Measurements from ENCODE around the gene FAM120B. TPM values are rescaled to one million over a fixed set of nuclear protein-coding genes. Genes with fewer than 3 reads are reported as not detected.

Gene FAM120B, protein sequence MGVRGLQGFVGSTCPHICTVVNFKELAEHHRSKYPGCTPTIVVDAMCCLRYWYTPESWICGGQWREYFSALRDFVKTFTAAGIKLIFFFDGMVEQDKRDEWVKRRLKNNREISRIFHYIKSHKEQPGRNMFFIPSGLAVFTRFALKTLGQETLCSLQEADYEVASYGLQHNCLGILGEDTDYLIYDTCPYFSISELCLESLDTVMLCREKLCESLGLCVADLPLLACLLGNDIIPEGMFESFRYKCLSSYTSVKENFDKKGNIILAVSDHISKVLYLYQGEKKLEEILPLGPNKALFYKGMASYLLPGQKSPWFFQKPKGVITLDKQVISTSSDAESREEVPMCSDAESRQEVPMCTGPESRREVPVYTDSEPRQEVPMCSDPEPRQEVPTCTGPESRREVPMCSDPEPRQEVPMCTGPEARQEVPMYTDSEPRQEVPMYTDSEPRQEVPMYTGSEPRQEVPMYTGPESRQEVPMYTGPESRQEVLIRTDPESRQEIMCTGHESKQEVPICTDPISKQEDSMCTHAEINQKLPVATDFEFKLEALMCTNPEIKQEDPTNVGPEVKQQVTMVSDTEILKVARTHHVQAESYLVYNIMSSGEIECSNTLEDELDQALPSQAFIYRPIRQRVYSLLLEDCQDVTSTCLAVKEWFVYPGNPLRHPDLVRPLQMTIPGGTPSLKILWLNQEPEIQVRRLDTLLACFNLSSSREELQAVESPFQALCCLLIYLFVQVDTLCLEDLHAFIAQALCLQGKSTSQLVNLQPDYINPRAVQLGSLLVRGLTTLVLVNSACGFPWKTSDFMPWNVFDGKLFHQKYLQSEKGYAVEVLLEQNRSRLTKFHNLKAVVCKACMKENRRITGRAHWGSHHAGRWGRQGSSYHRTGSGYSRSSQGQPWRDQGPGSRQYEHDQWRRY
- total RNA-seq = 25.6 and 28.3 TPM in 2 replicates

DNA sequence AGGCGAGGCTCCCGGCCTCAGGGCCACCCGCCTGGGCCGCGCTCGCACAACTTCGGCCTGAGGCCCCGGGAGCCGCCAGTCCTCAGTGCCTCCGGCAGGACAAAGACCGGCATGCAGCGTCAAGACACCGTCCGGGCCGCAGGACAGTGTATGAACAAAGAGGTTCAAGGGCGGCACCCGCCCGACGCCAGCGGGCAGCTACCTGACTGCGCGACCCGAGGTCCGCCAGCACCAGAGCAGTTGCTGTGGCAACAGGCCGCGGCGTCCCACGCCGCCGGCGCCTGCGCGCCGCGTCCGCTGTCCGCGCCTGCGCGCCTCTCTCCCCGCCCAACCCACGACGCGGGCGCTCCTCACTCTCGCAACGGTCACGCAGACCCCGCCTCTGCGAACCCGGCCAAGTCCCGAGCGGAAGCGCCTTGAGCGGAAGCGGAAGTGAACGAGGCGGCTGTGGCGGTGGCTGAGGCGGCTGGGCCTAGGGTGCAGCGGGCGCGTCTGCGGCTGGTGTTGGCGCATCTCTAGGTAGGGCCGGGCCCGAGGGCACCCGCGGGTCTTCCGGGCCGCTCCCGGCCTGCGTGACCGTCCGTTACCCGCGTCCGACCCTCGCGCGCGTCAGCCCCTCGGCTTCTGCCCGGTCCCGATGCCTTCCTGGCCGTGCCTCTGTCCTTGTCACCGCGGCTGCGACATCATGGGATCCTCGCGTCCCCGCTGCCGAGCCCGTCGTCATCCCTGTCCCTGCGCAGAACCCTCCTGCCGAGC is at the start of gene FAM120B:
FAM120B (plus strand) TSS at position 435 of the 756 bp plus-strand sequence. CDS start 10,633 bp downstream, outside the sequence.

DNA sequence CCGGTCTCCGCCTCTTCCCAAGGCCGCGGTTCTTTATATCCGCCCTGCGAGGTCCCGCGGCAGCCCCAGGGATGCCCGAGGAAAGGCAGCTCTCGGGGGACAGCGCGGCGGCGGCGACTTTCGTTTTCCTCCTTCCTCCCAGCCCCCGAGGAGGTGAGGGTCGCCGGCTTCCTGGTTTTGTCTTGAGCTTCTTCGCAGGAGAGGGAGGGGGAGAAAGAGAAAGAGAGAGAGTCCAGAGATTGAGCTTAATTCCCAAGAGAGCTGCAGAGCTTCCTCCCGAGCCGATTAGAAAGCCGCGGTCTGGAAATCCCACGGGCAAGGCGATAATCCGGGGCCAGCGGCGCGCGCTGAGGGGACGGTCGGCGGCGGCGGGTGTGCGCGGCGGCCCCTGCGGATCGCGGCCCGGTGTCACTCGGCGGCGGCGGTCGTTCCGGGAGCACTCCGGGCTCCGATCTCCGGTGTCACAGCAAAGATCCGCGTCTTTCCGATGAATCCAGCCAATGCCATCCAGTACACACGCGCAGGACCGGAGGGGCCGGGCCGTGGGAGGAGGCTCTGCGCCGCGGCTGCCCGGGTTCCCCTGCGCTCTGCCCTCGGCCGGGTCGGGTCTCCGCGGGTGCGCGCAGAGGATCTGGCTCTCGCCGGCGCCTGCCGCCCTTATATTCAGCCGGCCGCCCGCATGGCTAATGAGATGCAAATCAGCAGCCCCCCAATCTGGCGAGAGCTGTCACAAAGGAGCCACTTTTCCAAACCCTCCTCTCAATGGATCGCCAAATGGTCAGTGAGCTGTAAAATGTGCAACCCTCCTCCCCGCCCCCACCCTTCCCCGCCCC is 16.0 kb upstream of the FAM120B start, which contains the start of gene DLL1:
DLL1 (minus strand) TSS at position 783 of the 833 bp plus-strand sequence. CDS start 939 bp downstream, outside the sequence.

Other genes starting within 250 kb of the FAM120B start
- 0.30 and 0.78 TPM in 2 replicates for gene DLL1, start 15.7 kb upstream of the FAM120B start, total RNA-seq
- 180 and 233 TPM in 2 replicates for gene PSMB1, start 246.5 kb downstream of the FAM120B start, total RNA-seq
- gene TBP, start 247.6 kb downstream of the FAM120B start, total RNA-seq = 9.6 and 14.9 TPM in 2 replicates

Data from smooth muscle cell of the pulmonary artery (primary cell).